Measurements from ENCODE around the gene SLC26A5.

- TF ChIP-seq CTCF (IDR thresholded peaks at IDR 0.05; ENCODE audit: insufficient read depth, low read length, poor library complexity, severe bottlenecking) (no peak), EZH2phosphoT487 (conservative IDR thresholded peaks at IDR 0.05; ENCODE audit: low read length) (no peak)
Observed at GRCh38 chr7:103343758-103344452, 102.1 kb downstream of the SLC26A5 start.
